OCI-M2 (cell line): Measurements from ENCODE around the gene SLFN12L.
"Not testable (repeated sequence)": the region's sequence is repeated elsewhere in the genome, so short reads cannot be mapped to it uniquely, and the experiment has no call there.

ENCODE experiments used
- DNase-seq: peaks from one replicate; lab custom pipeline; 2025; ENCODE audit not compliant: unreplicated experiment; lab: John Stamatoyannopoulos, UW

The SLFN12L gene

GRCh38 chr17:35543856-35544255 is 6.4 kb upstream of the SLFN12L start:
- no peak for DNase-seq

GRCh38 chr17:35542990-35543389 is 5.5 kb upstream of the SLFN12L start:
- no peak for DNase-seq

DNA sequence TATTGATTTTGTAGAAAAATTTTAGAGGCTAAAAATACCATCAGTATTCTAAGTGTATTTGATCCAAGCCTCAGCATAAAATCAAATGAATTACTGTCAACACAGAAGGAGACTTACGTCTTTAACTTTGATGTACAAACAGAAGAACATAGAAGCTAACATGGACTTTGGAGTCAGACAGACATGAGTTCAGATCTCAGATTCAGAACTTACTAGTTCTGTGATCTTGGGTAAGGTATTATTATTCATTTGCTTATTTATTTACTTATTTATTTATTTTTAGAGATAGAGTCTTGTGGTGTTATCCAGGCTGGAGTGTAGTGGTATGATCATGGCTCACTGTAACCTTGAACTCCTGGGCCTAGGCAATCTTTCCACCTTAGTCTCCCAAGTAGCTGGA is 4.0 kb upstream of the SLFN12L start:
- no peak for DNase-seq

DNA sequence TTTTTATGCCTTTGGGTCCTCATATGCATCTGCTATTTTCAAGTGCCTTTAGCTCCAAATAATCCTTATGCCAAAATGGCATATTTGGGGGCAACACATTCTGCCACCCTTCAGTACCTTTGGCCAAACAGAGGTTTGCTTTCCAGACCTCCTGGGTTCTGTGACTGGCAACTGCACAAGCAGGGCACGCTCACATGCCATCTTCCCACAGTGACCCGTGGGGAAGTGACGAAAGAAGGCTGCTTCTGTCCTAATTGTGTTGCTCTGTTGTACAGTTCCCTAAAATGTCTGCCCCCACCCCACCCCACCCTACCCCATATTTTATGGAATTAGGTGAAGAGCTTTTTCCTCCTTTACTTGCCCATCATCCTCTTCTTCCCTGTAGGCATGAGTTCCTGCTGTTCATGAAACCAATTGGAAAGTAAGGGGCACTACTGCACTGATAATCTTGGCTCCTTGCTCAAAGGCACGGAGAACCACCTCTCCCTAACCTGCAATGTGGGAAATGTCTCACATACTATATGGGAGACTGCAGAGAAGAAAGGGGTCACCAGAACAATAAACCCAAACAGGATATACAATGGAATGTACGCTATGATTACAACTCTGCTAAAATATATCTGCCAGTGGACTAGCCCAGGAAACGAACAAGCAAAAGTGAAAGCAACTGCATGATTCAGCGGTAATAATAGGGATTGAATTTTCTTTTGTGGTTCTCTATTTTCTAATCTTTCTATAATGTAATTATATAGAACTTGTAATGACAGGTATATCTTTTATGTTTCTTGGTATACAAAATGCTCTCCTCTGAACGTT is 3.3 kb upstream of the SLFN12L start:
- DNase-seq = no peak

- DNase-seq = no peak
These were observed 2.2 kb upstream of the SLFN12L start for GRCh38 chr17:35539659-35540026.

DNA sequence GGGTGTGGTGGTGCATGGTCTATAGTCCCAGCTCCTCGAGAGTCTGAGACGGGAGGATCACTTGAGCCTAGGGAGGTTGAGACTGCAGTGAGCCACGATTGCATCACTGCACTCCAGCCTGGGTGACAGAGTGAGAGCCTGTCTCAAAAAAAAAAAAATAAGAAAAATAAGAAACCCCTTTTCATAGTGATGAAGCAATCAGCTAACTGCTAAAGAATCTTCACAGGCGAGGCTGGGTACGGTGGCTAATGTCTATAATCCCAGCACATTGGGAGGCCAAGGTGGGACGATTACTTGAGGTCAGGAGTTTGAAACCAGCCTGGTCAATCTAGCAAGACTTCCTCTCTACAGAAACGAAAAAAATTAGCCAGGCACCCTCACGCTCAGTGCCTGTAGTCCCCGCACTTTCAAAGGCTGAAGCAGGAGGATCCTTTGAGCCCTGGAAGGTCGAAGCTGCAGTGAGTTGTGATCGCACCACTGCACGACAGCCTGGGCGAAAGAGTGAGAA is 760 bp downstream of the SLFN12L start:
- no peak for DNase-seq

DNA sequence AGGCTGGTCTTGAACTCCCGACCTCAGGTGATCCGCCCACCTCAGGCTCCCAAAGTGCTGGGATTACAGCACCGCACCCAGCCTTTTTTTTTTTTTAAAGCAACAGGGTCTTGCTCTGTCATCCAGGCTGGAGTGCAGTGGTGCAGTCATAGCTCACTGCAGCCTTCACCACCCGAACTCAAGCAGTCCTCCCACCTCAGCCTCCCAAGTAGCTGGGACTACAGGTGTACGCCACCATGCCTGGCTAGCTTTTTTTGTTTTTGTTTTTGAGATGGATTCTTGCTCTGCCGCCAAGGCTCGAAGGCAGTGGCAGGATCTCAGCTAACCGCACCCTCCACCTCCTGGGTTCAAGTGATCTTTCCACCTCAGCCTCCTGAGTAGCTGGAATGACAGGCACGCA is 2.1 kb downstream of the SLFN12L start:
- DNase-seq = not testable (repeated sequence)

- DNase-seq = no peak
These were observed 2.8 kb downstream of the SLFN12L start for GRCh38 chr17:35534576-35535093.

- no peak for DNase-seq
These were observed 6.3 kb downstream of the SLFN12L start for GRCh38 chr17:35531160-35531559.

DNA sequence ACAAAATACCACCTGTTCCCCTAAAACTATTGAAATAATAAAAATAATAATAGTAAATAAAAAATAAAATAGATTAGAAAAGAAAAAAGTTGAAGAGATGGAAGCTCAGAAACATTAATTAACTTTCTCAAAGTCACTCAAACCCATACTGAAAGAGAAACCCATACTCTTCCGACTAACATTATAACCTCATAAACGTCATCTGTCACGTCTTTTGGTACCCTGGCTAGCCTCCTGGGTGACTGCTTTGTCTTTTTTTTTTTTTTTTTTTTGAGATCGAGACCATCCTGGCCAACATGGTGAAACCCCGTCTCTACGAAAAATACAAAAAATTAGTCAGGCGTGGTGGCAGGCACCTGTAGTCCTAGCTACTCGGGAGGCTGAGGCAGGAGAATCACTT is 7.6 kb downstream of the SLFN12L start:
- no peak for DNase-seq

DNA sequence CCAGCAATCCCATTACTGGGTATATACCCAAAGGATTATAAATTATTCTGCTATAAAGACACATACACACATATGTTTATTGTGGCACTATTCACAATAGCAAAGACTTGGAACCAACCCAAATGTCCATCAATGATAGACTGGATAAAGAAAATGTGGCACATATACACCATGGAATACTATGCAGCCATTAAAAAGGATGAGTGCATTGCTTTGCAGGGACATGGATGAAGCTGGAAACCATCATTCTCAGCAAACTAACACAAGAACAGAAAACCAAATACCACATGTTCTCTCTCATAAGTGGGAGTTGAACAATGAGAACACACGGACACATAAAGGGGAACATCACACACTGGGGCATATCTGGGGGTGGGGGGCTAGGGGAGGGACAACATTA is 8.2 kb downstream of the SLFN12L start:
- DNase-seq = not testable (repeated sequence)

DNA sequence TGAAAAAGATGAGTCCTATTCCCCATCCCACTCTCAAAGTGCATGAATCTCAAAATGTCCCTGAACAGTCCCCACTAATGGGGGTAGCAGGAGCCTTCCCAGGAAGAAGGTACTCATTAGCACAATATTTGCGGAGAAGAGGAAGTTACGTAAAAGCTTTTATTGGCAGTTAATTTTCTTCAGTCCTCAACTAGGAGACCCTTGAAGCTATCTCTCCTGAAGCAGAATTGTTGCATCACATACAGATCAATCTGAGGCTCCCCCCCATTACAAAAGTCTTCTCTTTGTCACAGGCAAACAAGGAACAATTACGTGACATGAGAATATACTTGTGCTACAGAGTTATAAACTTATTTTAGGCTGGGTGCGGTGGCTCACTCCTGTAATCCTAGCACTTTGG is 14.2 kb downstream of the SLFN12L start:
- no peak for DNase-seq

DNA sequence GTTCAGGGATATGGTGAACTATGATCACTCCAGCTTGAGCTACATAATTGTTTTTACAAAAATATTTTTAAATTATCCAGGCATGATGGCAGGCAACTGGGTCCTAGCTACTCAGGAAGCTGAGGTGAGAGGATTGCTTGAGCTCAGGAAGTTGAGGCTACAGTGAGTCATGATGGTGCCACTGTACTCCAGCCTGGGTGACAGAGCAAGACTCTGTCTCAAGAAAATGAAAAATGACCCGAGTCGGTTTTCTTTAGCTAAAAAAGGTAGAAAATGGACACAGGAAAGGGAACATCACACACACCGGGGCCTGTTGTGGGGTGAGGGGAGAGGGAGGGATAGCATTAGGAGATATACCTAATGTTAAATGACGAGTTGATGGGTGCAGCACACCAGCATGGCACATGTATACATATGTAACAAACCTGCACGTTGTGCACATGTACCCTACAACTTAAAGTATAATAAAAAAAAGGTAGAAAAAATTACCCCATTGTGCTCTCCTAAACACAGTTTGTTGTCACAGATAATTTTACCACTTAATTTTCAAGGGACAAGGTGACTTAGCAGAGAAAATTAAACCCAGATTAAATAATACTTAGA is 15.7 kb downstream of the SLFN12L start:
- DNase-seq = not testable (repeated sequence)

GRCh38 chr17:35521150-35521549 is 16.3 kb downstream of the SLFN12L start:
- DNase-seq = no peak

- DNase-seq = no peak
These were observed 17.5 kb downstream of the SLFN12L start for GRCh38 chr17:35519906-35520442.

DNA sequence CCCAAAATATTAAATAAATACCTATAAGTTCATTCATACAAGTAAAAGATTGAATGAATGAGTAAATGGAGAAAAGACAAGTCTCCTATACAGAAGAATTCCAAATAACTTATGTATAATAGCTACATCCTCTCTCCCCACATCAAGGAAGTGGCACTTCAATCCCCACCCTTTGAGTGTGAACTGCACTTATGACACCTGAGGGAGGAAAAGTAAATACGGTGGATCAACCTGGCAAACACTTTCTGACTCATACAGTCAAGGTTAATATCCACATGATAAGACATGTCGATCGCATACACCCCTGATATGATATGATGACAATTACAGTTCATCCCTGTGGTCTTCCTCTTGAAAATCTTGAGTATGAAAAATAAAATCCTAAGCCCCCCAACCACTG is 18.0 kb downstream of the SLFN12L start:
- no peak for DNase-seq

DNA sequence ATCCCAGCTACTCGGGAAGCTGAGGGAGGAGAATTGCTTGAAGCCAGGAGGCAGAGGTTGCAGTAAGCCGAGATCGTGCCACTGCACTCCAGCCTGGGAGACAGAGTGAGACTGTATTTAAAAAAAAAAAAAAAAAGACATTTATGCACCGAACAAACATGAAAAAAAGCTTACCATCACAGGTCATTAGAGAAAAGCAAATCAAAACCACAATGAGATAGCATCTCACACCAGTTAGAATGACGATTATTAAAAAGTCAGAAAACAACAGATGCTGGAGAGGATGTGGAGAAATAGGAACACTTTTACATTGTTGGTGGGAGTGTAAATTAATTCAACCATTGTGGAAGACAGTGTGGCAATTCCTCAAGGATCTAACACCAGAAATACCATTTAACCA is 19.0 kb downstream of the SLFN12L start:
- not testable (repeated sequence) for DNase-seq

- no peak for DNase-seq
These were observed 22.5 kb downstream of the SLFN12L start for GRCh38 chr17:35515027-35515426.

DNA sequence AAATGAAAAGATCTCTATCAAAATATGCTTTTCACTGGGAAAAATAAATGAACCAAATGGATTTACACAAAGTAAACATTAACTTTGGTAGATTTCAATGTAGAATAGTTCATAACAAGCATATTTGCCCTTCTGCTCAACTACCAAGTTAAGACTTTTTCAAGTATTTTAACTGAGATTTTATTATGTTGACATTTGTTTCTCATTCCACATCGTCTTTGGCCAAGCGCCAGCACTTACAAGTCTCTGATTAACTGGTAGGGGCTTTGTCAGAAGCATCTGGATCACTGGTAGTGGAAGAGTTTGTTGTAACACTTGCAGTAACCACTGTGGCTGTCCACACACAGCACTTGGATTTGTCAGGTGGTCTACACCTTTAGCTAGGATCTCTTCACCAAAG is 22.9 kb downstream of the SLFN12L start:
- DNase-seq = no peak

DNA sequence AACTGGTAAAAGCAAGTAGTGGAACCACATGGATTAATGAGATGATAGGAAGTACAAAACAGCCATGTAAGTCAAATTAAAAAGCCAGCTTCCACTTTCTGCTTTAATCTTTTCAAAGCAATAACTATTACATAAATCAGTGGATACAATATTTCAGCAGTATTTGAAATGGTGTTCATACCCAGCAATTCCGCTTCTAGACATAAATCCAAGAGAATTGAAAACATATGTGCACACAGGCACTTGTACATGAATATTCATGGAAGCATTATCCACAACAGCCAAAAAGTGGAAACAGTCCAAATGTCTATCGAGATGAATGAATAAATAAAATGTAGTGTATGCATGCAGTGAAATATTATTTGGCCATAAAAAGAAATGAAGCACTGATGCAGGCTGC is 27.4 kb downstream of the SLFN12L start:
- no peak for DNase-seq

- not testable (repeated sequence) for DNase-seq
These were observed 29.8 kb downstream of the SLFN12L start for GRCh38 chr17:35507714-35508113.

DNA sequence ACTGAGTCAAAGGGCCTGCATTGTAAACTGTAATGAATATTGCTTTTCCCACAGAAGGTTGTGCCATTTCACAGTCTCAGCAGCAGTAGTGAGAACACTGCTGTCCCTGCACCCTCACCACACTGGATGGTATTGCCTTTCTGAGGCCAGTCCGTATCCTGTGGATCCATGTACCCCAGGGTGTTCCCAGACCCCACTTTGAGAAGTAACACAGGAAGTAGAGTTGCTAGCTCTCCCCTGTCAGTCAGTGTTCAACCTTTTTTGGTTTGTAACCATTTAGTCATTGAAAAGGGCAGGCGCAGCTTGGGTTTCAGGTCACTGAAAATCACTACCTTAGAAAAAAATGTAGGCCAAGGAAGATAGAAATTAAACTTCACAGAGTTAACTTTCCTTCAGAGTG is 37.9 kb downstream of the SLFN12L start:
- DNase-seq = no peak
